HepG2 (cell line): Measurements from ENCODE around the gene CHRM3. TPM values are rescaled to one million over a fixed set of nuclear protein-coding genes. Genes with fewer than 3 reads are reported as not detected.

Experiments
- ATAC-seq: fragments of 200-7000 bp; cut with Tn5 transposase; 3 replicates; pipeline ENCODE4 v1.9.1; 2020; ENCODE audit warnings: mild to moderate bottlenecking, moderate library complexity
- BruUV-seq: library from RNA; stranded (reverse); fragments of 400-500 nt; replicated peaks from 2 replicates; lab custom pipeline; 2021; lab: Mats Ljungman, UMichigan
- CTCF ChIA-PET: fragments of 300-600 bp; formaldehyde crosslinking; extraction: SDS; loops from one replicate; lab custom pipeline; 2021; ENCODE audit warnings: low total read pairs, inconsistent platforms, low intra/inter-chr PET ratio; lab: Yijun Ruan, JAX
- POLR2A ChIA-PET: fragments of 350-600 bp; sonication (Branson Sonifier 250); formaldehyde crosslinking; loops from one replicate; lab custom pipeline; 2020; ENCODE audit warnings: antibody characterized with exemption, inconsistent platforms; lab: Yijun Ruan, JAX
- DNase-seq: peaks from one replicate; pipeline ENCODE4 v3.0.0-alpha.2; 2015; ENCODE audit warnings: low spot score
- FAIRE-seq: peaks from 3 replicates; lab custom pipeline; 2011; peaks lifted over from hg19 to GRCh38; lab: Jason Lieb, UNC
- H2AFZ ChIP-seq: one replicate; pipeline ENCODE4 v1.6.1; 2011; ENCODE audit warnings: low read length, inconsistent platforms
- H3K27ac ChIP-seq: fragments of 300-600 bp; 3 replicates; pipeline ENCODE4 v1.8.0; 2011; ENCODE audit warnings: mixed run types, mild to moderate bottlenecking, mixed read lengths, low read length, inconsistent platforms; ENCODE audit not compliant: insufficient read depth; ENCODE audit errors: extremely low read length
- H3K27me3 ChIP-seq, 2 experiments: fragments of 200-600 bp in 1 of 2; 2 replicates in 1 of 2; 3 replicates in 1 of 2; pipeline versions ENCODE4 v1.6.0 to v1.8.0; 2011; ENCODE audit warnings: low read length in 2 of 2, mild to moderate bottlenecking in 2 of 2, moderate library complexity in 2 of 2, inconsistent platforms in 1 of 2; ENCODE audit not compliant: insufficient read depth in 2 of 2, control insufficient read depth in 1 of 2
- H3K36me3 ChIP-seq, 2 experiments: fragments of 200-600 bp in 1 of 2; replicated peaks in 1 of 2; 2 replicates in 1 of 2; 3 replicates in 1 of 2; pipeline versions ENCODE4 v1.5.1 to v1.8.0; 2011; ENCODE audit warnings: low read length in 2 of 2, inconsistent platforms in 1 of 2; ENCODE audit not compliant: insufficient read depth in 2 of 2, control insufficient read depth in 1 of 2
- H3K4me1 ChIP-seq: 2 replicates; pipeline ENCODE4 v1.5.1; 2012; ENCODE audit warnings: low read length, inconsistent platforms; ENCODE audit not compliant: insufficient read depth
- H3K4me2 ChIP-seq: 2 replicates; pipeline ENCODE4 v1.6.0; 2011; ENCODE audit warnings: low read depth, low read length, inconsistent platforms
- H3K4me3 ChIP-seq, 3 experiments: fragments of 200-600 bp in 1 of 3; sonication (generic), shearing (Covaris generic) in 1 of 3; replicated peaks in 1 of 3; 2 replicates each; pipeline ENCODE4 v1.5.1; 2011 to 2016; ENCODE audit warnings: low read length in 3 of 3, inconsistent platforms in 2 of 3, low read depth in 2 of 3, mild to moderate bottlenecking in 2 of 3, control low read depth in 1 of 3, mixed read lengths in 1 of 3; ENCODE audit not compliant: insufficient read depth in 1 of 3
- H3K79me2 ChIP-seq: one replicate; pipeline ENCODE4 v1.6.1; 2011; ENCODE audit warnings: low read length, inconsistent platforms; ENCODE audit not compliant: insufficient read depth
- H3K9ac ChIP-seq: 2 replicates; pipeline ENCODE4 v1.6.0; 2011; ENCODE audit warnings: mild to moderate bottlenecking, low read depth, low read length, inconsistent platforms; ENCODE audit not compliant: insufficient read depth
- H3K9me3 ChIP-seq: 2 replicates; pipeline ENCODE4 v1.5.1; 2012; ENCODE audit warnings: mild to moderate bottlenecking, low read length
- H4K20me1 ChIP-seq: 2 replicates; pipeline ENCODE4 v1.6.0; 2011; ENCODE audit warnings: inconsistent platforms, mild to moderate bottlenecking, low read length, moderate library complexity; ENCODE audit not compliant: insufficient read depth
- DNMT3B ChIP-seq: conservative IDR thresholded peaks from 2 replicates; pipeline ENCODE4 v1.6.1; 2016; ENCODE audit warnings: missing biosample characterization, control low read depth
- FOXP1 ChIP-seq, 2 experiments: fragments of 450-650 bp in 1 of 2; IDR thresholded peaks; 2 replicates each; pipeline ENCODE4 v1.6.1; 2017 to 2018; ENCODE audit warnings: antibody characterized with exemption in 1 of 2
- HMGA1 ChIP-seq: sonication (generic); formaldehyde crosslinking; conservative IDR thresholded peaks from 2 replicates; pipeline ENCODE4 v1.4.0; 2020; ENCODE audit warnings: missing genetic modification reagents
- RARG ChIP-seq: sonication (generic); formaldehyde crosslinking; IDR thresholded peaks from 2 replicates; pipeline ENCODE4 v1.4.0; 2020; ENCODE audit warnings: low read depth, mild to moderate bottlenecking, missing genetic modification reagents
- ZBTB38 ChIP-seq: sonication (generic); formaldehyde crosslinking; IDR thresholded peaks from 2 replicates; pipeline ENCODE4 v1.5.1; 2020; ENCODE audit warnings: mild to moderate bottlenecking, missing genetic modification reagents
- ZNF724P ChIP-seq: sonication (generic); formaldehyde crosslinking; IDR thresholded peaks from 2 replicates; pipeline ENCODE4 v1.8.0; 2022; ENCODE audit warnings: missing genetic modification reagents, borderline replicate concordance
- WGBS: methylation state at CpG from one replicate; pipeline ENCODE4 v1.1.6; 2017; ENCODE audit warnings: low lambda C conversion rate; 5-methylcytosine and 5-hydroxymethylcytosine counted together
- in situ Hi-C: cut with HindIII; loops from 2 replicates; pipeline ENCODE4 v1.10.0; 2017; ENCODE audit warnings: low pct_unique_long_range_greater_than_20kb; ENCODE audit not compliant: extremely low pct_ligation_motif_present
- intact Hi-C: fragments of 100-400 bp; cut with micrococcal nuclease; formaldehyde crosslinking; loops from one replicate; pipeline ENCODE4 v1.10.0; 2022; ENCODE audit not compliant: unreplicated experiment
- polyA plus RNA-seq, 8 experiments: library from polyadenylated mRNA; depleted of rRNA in 3 of 8; stranded (reverse) in 7 of 8; unstranded in 1 of 8; fragments of >200 nt; fragmentation: Illumina TruSeq in 4 of 8; extraction: Trizol in 4 of 8; gene quantifications; 2 replicates each; pipeline versions ENCODE4 v1.2.1 to v1.2.3, GENCODE V29; 2011 to 2016; ENCODE audit warnings: low read depth in 4 of 8, missing spikeins in 1 of 8, mixed read lengths in 1 of 8; ENCODE audit not compliant: insufficient read depth in 1 of 8
- total RNA-seq, 5 experiments: library from RNA; depleted of rRNA; stranded (reverse); fragments of >200 nt; fragmentation: Illumina TruSeq; extraction: Trizol; gene quantifications; 2 replicates each; pipeline ENCODE4 v1.2.3, GENCODE V29; 2016; ENCODE audit warnings: low read depth in 1 of 5

CHRM3 gene
- total and polyA plus RNA-seq, 2 of the 13 experiments (the other 11 are each of a cell fraction or from before 2014, with no cell fraction given): not detected

GRCh38 chr1:239428120-239428710 lies 41.8 kb downstream of the CHRM3 start:
- Histone ChIP-seq H3K27me3 (no peaks in the 10 kb centered on the region), H3K79me2 (no peaks in the 10 kb centered on the region), H3K9me3 (peaks cover 31% of the 10 kb centered on the region)
- FAIRE-seq: no peak
- TF ChIP-seq DNMT3B (CRISPR knock-in tag): no peak
- TF ChIP-seq, all 625 proteins: peak for 0
- Histone ChIP-seq H3K9ac (no peak overlapping the region), H3K4me1 (no peaks in the 10 kb centered on the region), H4K20me1 (no peaks in the 10 kb centered on the region), H2AFZ (no peak overlapping the region), H3K4me3 (no peak overlapping the region), H3K27ac (no peak overlapping the region), H3K36me3 (no peaks in the 10 kb centered on the region), H3K4me2 (no peak overlapping the region)
- CTCF ChIA-PET: no interaction called here
- DNase-seq: no peak
- intact Hi-C loops (no loop called here), in situ Hi-C loops (no loop called here)
- WGBS: 6% methylated on average over 4 of the region's 4 CpGs
- no peak for ATAC-seq
- BruUV-seq: no TSS peak
- POLR2A ChIA-PET: no interaction called here

DNA sequence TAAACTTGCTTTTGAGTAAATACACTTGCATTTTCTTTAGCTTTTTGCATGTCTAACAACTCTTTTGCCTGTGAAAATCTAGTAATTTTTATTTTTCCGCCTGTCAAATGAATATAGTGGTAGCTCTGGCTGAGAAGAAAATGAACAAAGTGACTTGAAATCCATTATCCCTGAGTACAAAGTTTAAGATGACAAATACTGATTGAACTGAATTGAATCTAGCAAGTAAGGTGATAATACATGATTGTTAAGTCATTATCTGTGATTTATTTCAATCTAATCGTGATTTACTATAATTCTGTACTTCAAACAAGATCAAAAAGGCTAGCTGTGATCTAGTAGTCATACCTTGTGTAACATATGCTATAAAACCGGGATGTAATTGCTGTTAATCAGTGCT lies 42.8 kb downstream of the CHRM3 start:
- intact Hi-C loops (no loop called here), in situ Hi-C loops (no loop called here)
- Histone ChIP-seq H3K4me3 (no peak overlapping the region), H3K9ac (no peak overlapping the region), H3K4me1 (no peaks in the 10 kb centered on the region), H3K79me2 (no peaks in the 10 kb centered on the region), H2AFZ (no peak overlapping the region), H3K9me3 (peaks cover 38% of the 10 kb centered on the region), H3K27ac (no peak overlapping the region), H3K27me3 (no peaks in the 10 kb centered on the region), H4K20me1 (no peaks in the 10 kb centered on the region), H3K36me3 (no peaks in the 10 kb centered on the region), H3K4me2 (no peak overlapping the region)
- WGBS: 2% methylated on average over 3 of the region's 3 CpGs
- TF ChIP-seq RARG (CRISPR knock-in tag) (no peak), FOXP1 (IDR thresholded peaks at IDR 0.05) (no peak), FOXP1 (CRISPR knock-in tag; IDR thresholded peaks at IDR 0.05) (no peak), HMGA1 (CRISPR knock-in tag) (no peak), ZNF724P (CRISPR knock-in tag) (no peak), ZBTB38 (CRISPR knock-in tag) (no peak)
- ChIA-PET POLR2A (no interaction called here), CTCF (no interaction called here)
- no TSS peak for BruUV-seq
- ATAC-seq: no peak
- FAIRE-seq: no peak
- DNase-seq: no peak
